GF-D8 (cell line): ENCODE measurements around the gene NEURL1.
"Not testable (repeated sequence)": the region's sequence is repeated elsewhere in the genome, so short reads cannot be mapped to it uniquely, and the experiment has no call there.

Experiments
- DNase-seq: peaks from one replicate; lab custom pipeline; 2025; lab: John Stamatoyannopoulos, UW

NEURL1 gene

DNA sequence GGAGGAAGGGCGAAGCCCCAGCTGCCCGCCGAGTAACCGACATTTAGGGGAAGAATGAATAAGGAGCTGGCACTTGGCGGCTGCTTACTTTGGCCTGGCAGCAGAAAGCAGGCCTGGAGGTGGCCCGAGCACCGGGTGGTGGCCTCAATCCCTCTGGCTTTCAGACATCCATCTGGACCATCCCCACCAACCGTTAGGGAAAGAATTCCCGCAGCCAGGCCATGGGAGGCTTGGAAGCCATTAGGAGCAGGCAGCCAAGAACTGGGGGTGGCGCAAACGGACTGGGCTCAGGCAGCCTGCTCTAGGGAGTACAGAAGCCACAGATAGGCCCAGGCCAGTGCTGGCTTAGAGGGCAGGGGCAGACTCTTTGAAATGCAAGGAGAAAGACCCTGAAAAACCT, 132.7 kb downstream of the NEURL1 start:
- DNase-seq, result no peak

DNA sequence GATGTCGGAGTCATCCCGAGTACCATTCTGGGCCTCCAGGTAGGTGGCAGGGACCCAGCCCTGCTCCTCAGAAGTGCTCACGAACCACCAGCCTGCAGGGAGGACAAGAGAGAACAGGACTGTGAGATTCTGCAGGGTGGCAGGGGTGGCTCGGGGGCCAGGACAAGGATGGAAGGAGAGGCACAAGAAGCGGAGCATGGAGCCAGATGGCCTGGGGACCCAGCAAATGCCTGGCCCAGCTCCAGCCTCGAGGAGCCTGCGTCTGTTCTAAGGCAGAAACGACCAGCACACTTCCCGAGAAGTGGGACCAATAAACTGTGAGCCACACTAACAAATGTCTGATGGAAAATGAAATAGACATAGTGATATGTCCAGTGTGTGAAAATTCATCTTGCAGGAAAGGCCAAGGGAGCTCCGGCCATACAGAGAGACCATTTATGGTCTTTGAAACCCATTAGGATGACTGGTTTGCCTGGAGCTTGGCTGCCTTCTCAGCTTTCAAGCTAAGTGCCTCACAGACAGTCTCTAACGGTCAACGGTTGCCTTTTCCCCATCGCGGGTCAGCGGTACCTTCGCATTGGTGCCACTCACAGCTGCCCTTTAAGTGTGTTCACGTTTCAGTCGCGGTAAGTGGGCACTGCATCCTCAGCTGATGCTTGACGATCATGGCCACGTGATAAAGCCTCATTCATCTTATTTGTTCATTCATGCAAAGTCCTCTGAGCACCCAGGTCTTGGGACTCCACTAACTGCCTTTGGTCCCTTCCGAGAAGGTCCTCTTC, 133.8 kb downstream of the NEURL1 start:
- DNase-seq, result no peak

DNA sequence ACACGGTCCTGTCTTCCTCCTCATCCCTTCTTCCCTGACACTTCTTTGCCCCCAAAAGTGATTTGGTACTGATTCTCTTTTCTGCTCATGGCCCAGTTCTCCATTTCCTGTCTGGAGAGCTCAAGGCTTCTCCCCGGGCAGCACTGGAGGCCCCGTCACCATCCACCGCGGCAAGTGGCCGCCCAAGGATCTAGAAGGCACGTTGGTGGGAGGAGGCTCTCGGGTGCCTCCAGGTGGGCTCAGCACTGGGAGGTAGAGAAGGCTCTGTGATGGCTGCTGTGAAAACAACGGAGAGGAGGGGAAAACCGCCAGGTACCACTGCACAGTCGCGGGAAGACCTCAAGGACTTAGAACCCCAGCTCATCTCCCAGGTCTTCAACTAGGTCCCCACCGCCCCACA, 134.4 kb downstream of the NEURL1 start:
- DNase-seq, result no peak

- DNase-seq, result no peak
These were observed 136.1 kb downstream of the NEURL1 start for GRCh38 chr10:103629581-103629980.

- DNase-seq, result no peak
These were observed 136.7 kb downstream of the NEURL1 start for GRCh38 chr10:103630156-103630555.

DNA sequence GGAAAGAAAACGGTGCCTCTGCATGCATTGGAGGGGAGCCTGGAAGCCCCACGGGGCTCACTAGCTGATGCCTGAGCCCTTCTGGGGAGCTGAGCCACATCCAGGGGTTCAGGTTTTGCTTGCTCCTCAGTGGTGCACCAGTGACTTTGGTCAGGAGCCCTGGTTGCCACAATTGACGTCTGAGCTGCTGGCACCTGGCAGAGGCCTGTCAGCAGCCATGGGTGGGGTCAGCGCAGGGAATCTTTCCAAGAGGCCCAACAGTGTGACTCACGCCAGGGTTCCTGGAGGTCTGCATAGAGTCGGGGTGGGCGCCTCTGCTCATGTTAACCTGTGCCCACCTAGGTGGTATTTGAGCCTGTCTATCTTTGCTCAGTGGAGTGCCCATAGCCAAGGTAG, 138.7 kb downstream of the NEURL1 start:
- DNase-seq, result no peak

DNA sequence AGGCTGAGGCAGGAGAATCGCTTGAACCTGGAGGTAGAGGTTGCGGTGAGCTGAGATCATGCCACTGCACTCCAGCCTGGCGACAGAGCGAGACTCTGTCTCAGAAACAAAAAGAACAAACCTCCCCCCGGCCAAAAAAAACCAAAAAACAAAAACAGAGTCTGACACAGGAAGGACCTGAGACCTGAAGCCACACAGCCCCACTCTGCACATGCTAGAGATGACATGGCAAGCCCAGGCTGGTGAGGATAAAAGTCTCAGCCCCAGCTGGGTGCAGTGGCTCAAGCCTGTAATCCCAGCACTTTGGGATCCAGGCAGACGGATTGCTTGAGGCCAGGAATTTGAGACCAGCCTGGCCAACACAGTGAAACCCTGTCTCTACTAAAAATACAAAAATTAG, 139.4 kb downstream of the NEURL1 start:
- DNase-seq, result not testable (repeated sequence)

GRCh38 chr10:103633846-103634245, 140.3 kb downstream of the NEURL1 start:
- no peak for DNase-seq

DNA sequence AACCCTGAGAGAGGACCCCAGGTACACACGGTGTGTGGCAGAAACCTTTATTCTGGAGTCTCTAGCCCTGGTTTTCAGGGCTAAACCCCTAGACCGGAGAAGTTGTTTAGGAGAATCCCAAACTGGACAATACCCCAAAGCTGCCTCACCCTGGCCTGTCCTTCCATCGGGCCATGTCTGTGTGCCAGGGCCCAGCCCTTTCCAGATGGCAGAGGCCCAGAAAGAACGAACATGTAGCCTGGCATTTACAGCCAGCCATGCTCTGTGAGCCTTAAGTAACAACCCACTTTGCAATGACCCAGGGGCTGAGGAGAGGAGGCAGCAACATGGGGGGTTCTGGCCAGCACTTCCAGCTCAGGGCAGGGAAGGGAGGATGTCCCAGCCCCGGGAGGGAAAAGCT, 142.1 kb downstream of the NEURL1 start:
- DNase-seq, result no peak

- no peak for DNase-seq
These were observed 143.0 kb downstream of the NEURL1 start for GRCh38 chr10:103636492-103636891.

DNA sequence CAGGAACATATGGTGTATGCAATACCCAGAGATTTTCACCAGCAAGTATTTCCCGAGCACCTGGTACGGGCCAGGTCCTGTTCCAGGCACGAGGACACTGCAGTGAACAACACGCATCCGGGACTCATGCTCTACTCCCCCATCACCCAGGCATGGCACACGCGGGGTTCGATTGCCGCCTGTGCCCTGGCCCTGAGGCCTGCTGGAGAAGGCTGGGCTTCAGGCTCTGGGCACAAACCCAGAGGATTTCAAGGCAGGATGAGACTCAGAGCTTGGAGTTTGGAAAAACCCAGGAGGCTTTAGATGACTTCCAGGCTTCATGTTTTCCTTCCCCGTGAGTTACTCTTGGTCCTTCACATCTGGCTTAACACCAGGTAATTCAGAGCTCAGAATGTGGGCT, 143.5 kb downstream of the NEURL1 start:
- no peak for DNase-seq

DNA sequence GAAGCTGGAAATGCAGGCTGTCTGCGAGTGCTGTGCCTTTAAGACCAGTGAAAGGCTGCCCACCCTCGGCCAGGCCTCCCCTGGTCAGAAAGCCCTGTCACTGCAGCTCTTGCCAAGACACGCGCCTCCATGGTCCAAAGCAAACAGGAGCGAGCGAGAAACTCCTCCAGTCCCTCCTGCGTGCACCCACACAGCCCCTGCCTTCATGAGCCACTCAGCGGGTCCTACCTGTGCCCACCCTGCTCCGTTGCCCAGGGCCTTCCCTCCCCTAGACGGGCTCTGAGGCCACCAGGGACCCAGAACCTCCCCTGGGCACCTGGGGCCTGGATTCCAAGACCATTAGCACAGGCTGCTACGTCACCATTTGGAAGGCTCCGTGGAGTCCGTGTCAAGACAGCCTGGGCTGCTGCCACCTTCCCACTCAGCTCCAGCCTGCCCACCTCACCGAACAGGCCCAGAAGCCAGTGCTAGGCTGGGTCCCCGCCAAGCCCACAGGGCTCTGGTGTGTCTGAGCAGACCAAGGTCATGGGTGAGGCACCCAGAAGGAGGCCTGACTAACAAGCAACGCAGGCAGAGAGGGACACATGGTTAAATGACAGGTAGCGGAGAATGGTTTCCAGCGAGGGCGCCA, 144.5 kb downstream of the NEURL1 start:
- DNase-seq, result no peak

GRCh38 chr10:103638948-103639347, 145.4 kb downstream of the NEURL1 start:
- no peak for DNase-seq

DNA sequence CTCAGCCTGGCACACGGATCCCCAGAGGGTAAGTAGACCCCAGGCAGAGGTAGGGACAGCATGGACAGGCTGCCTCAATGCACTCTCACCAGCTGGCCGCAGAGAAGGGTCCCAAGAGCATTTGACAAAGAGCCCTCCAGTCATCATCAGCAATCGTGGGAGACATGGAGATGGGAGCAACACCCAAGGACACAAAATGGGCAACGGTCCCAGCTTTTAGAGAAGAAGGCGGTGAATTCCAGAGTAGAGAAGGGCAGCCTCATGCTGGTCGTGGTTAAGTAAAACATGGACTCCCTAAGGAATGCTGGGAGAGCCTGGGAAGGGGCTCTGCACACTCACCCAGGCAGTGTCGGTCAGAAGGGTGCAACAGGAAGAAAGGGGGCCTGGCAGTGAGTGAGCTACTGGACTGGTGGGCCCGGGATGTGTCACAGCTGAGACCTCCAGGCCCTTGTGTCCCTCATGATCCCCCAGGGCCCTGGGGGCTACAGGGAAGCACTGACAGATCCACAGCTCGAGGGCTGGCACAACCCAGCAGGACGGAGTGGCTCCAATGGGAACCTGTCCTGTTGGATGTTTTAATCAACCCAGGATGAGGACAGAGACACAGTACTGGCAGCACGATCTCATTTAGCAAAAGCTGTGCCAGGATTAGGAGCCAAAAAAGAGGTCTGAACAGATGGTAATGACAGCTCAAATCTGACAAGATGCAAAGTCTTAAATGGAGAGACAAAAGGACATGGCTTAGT, 147.1 kb downstream of the NEURL1 start:
- DNase-seq, result no peak

GRCh38 chr10:103641326-103641725, 147.8 kb downstream of the NEURL1 start:
- DNase-seq, result no peak
